Upper lobe of left lung (tissue), 6 donors: ENCODE results near the gene GJC1. TPM values are rescaled to one million over a fixed set of nuclear protein-coding genes. Genes with fewer than 3 reads are reported as not detected.

ENCODE experiments used
- ATAC-seq, 2 donors: fragments of 200-7000 bp; cut with Tn5 transposase; one replicate each; pipeline ENCODE4 v1.9.1; 2022; ENCODE audit warnings: mild to moderate bottlenecking in 2 of 2, moderate library complexity in 2 of 2; ENCODE audit not compliant: low FRiP score in 2 of 2
- DNase-seq, 2 donors: peaks; one replicate each; pipeline ENCODE4 v3.0.0-alpha.2; 2019 to 2020
- H3K27ac ChIP-seq, 4 donors: fragments of 200-600 bp; sonication (generic); one replicate each; pipeline ENCODE4 v1.5.1; 2016 to 2019
- H3K27me3 ChIP-seq, 4 donors: fragments of 200-600 bp; sonication (generic); one replicate each; pipeline ENCODE4 v1.5.1; 2017 to 2019
- H3K36me3 ChIP-seq, 4 donors: fragments of 200-600 bp; sonication (generic); one replicate each; pipeline ENCODE4 v1.5.1; 2016 to 2019
- H3K4me1 ChIP-seq, 4 donors: fragments of 200-600 bp; sonication (generic); one replicate each; pipeline ENCODE4 v1.5.1; 2018 to 2019
- H3K4me3 ChIP-seq, 4 donors: fragments of 200-600 bp; sonication (generic); one replicate each; pipeline ENCODE4 v1.5.1; 2017 to 2019; ENCODE audit warnings: mild to moderate bottlenecking in 2 of 4, moderate library complexity in 1 of 4
- H3K9me3 ChIP-seq, 4 donors: fragments of 200-600 bp; sonication (generic); one replicate each; pipeline ENCODE4 v1.5.1; 2018 to 2019
- CTCF ChIP-seq, 6 experiments: fragments of 450-650 bp in 4 of 6; fragments of 200-600 bp in 2 of 6; sonication (generic) in 2 of 6; IDR thresholded peaks; one replicate each; pipeline ENCODE4 v1.5.1; 2016 to 2019; ENCODE audit warnings: antibody characterized with exemption in 6 of 6
- EP300 ChIP-seq, 4 donors: sonication (generic); formaldehyde crosslinking; IDR thresholded peaks; one replicate each; pipeline ENCODE4 v1.5.1; 2017; ENCODE audit warnings: antibody characterized with exemption in 4 of 4, control low read depth in 2 of 4
- POLR2A ChIP-seq, 4 donors: fragments of 450-650 bp; IDR thresholded peaks; one replicate each; pipeline ENCODE4 v1.5.1; 2016 to 2017; ENCODE audit warnings: antibody characterized with exemption in 4 of 4, mild to moderate bottlenecking in 2 of 4
- POLR2AphosphoS5 ChIP-seq, 2 donors: sonication (generic); formaldehyde crosslinking; IDR thresholded peaks; one replicate each; pipeline ENCODE4 v1.5.1; 2017; ENCODE audit warnings: antibody characterized with exemption in 2 of 2
- WGBS, 2 donors: methylation state at CpG; one replicate each; pipeline ENCODE4 v1.1.5; 2017 to 2018; 5-methylcytosine and 5-hydroxymethylcytosine counted together
- total RNA-seq, 6 donors: library from RNA; depleted of rRNA in 4 of 6; stranded (reverse); fragments of >200 nt in 4 of 6; gene quantifications; one replicate each; pipeline versions ENCODE4 v1.1.0 to v1.2.1, GENCODE V29; 2016 to 2021
- donor health status: DM: no; HTN: no; CAD: no; lungs with moderate emphysema.
- donor health status: DM: no; HTN: yes; CAD: no; lungs with severe emphysema.

The GJC1 gene
- total RNA-seq, 6 donors from 2014 or later = 4.2 to 14.8 (median 8.6) TPM

GRCh38 chr17:44769647-44770084 is 60.4 kb downstream of the GJC1 start:
- Histone ChIP-seq H3K9me3 (no peaks in the 10 kb centered on the region), H3K27ac (no peak overlapping the region), H3K27me3 (peaks cover 0 to 12% (median 1%) of the 10 kb centered on the region in 4 donors), H3K4me1 (peaks cover 0 to 1% (median 0%) of the 10 kb centered on the region in 4 donors), H3K36me3 (no peaks in the 10 kb centered on the region), H3K4me3 (no peak overlapping the region)
- TF ChIP-seq POLR2A (IDR thresholded peaks at IDR 0.05) (no peak), EP300 (IDR thresholded peaks at IDR 0.05) (no peak), POLR2AphosphoS5 (IDR thresholded peaks at IDR 0.05) (no peak), CTCF (IDR thresholded peaks at IDR 0.05) (no peak)
- DNase-seq = peak in 1 of 2 donors; percentile 66
- 61 to 81% methylated on average over 2 to 11 of the region's 15 CpGs for WGBS, 2 donors
- no peak for ATAC-seq

GRCh38 chr17:44769230-44769629 is 60.9 kb downstream of the GJC1 start:
- Histone ChIP-seq H3K4me1 (no peaks in the 10 kb centered on the region), H3K36me3 (no peaks in the 10 kb centered on the region), H3K27ac (no peak overlapping the region), H3K9me3 (no peaks in the 10 kb centered on the region), H3K4me3 (no peak overlapping the region), H3K27me3 (peaks cover 0 to 12% (median 1%) of the 10 kb centered on the region in 4 donors)
- WGBS, 2 donors = 38 to 51% methylated on average over 3 to 6 of the region's 6 CpGs
- DNase-seq (peak in 1 of 2 donors; percentile 25), ATAC-seq (no peak)
- no peak for TF ChIP-seq POLR2AphosphoS5 (IDR thresholded peaks at IDR 0.05)
- TF ChIP-seq CTCF (IDR thresholded peaks at IDR 0.05) = no peak
- TF ChIP-seq EP300 (IDR thresholded peaks at IDR 0.05) = no peak
- no peak for TF ChIP-seq POLR2A (IDR thresholded peaks at IDR 0.05)

- WGBS, 2 donors = 66 to 79% methylated on average over 7 to 11 of the region's 11 CpGs
- ATAC-seq (no peak), DNase-seq (peak in 1 of 2 donors; percentile 59)
- Histone ChIP-seq H3K4me3 (no peak overlapping the region), H3K27ac (no peak overlapping the region), H3K36me3 (no peaks in the 10 kb centered on the region), H3K4me1 (no peaks in the 10 kb centered on the region), H3K27me3 (peaks cover 0 to 12% (median 1%) of the 10 kb centered on the region in 4 donors), H3K9me3 (no peaks in the 10 kb centered on the region)
- TF ChIP-seq POLR2A (IDR thresholded peaks at IDR 0.05) = no peak
- no peak for TF ChIP-seq EP300 (IDR thresholded peaks at IDR 0.05)
- TF ChIP-seq POLR2AphosphoS5 (IDR thresholded peaks at IDR 0.05) = no peak
- no peak for TF ChIP-seq CTCF (IDR thresholded peaks at IDR 0.05)
These were observed 61.5 kb downstream of the GJC1 start for GRCh38 chr17:44768505-44769142.

GRCh38 chr17:44767493-44767892 is 62.6 kb downstream of the GJC1 start:
- DNase-seq (peak in 1 of 2 donors; percentile 46), ATAC-seq (no peak)
- WGBS, 2 donors = 60 to 71% methylated on average over 2 to 4 of the region's 4 CpGs

More at GRCh38 chr17:44767493-44767892, 62.6 kb downstream of the GJC1 start:
- Histone ChIP-seq H3K27ac (no peak overlapping the region), H3K36me3 (no peaks in the 10 kb centered on the region), H3K4me1 (no peaks in the 10 kb centered on the region), H3K9me3 (no peaks in the 10 kb centered on the region), H3K4me3 (no peak overlapping the region), H3K27me3 (peaks cover 0 to 11% (median 1%) of the 10 kb centered on the region in 4 donors)
- TF ChIP-seq POLR2A (IDR thresholded peaks at IDR 0.05) = no peak
- no peak for TF ChIP-seq POLR2AphosphoS5 (IDR thresholded peaks at IDR 0.05)
- no peak for TF ChIP-seq EP300 (IDR thresholded peaks at IDR 0.05)
- no peak for TF ChIP-seq CTCF (IDR thresholded peaks at IDR 0.05)
